Trophoblast cell (in vitro differentiated cells and primary cell): ENCODE data around the gene RBFOX1.

Source experiments
- DNase-seq, 2 donors: peaks; one replicate each; pipeline ENCODE4 v3.0.0-alpha.2; 2016
- H2AFZ ChIP-seq: 2 replicates; pipeline ENCODE4 v1.6.1; 2013; ENCODE audit warnings: low read length, moderate library complexity, mild to moderate bottlenecking; ENCODE audit not compliant: insufficient read depth, poor library complexity
- H2AK5ac ChIP-seq: 2 replicates; pipeline ENCODE4 v1.6.1; 2013; ENCODE audit warnings: mild to moderate bottlenecking, low read length
- H2BK120ac ChIP-seq: 2 replicates; pipeline ENCODE4 v1.6.1; 2013; ENCODE audit warnings: low read length, mild to moderate bottlenecking, moderate library complexity; ENCODE audit not compliant: insufficient read depth, poor library complexity
- H2BK12ac ChIP-seq: 2 replicates; pipeline ENCODE4 v1.6.1; 2013; ENCODE audit warnings: mild to moderate bottlenecking, low read length, moderate library complexity
- H2BK5ac ChIP-seq: 2 replicates; pipeline ENCODE4 v1.6.1; 2013; ENCODE audit warnings: low read length, low read depth, moderate library complexity, mild to moderate bottlenecking; ENCODE audit not compliant: poor library complexity
- H3K14ac ChIP-seq: 2 replicates; pipeline ENCODE4 v1.6.1; 2013; ENCODE audit warnings: mild to moderate bottlenecking, low read length
- H3K18ac ChIP-seq: 2 replicates; pipeline ENCODE4 v1.6.1; 2013; ENCODE audit warnings: mild to moderate bottlenecking, low read length
- H3K23ac ChIP-seq: 2 replicates; pipeline ENCODE4 v1.6.1; 2013; ENCODE audit warnings: low read length
- H3K27ac ChIP-seq: 2 replicates; pipeline ENCODE4 v1.5.1; 2013; ENCODE audit warnings: low read depth, mild to moderate bottlenecking, inconsistent platforms, low read length, moderate library complexity
- H3K27me3 ChIP-seq: 2 replicates; pipeline ENCODE4 v1.6.1; 2013; ENCODE audit warnings: inconsistent platforms, mild to moderate bottlenecking, low read length, moderate library complexity; ENCODE audit not compliant: insufficient read depth
- H3K36me3 ChIP-seq, 2 experiments: 1 replicate in 1 of 2; 2 replicates in 1 of 2; pipeline ENCODE4 v1.6.1; 2013; ENCODE audit warnings: low read length in 2 of 2, mild to moderate bottlenecking in 2 of 2, moderate library complexity in 1 of 2; ENCODE audit not compliant: insufficient read depth in 2 of 2, control insufficient read depth in 1 of 2
- H3K4ac ChIP-seq: 2 replicates; pipeline ENCODE4 v1.6.1; 2013; ENCODE audit warnings: low read depth, mild to moderate bottlenecking, low read length, moderate library complexity
- H3K4me1 ChIP-seq, 2 experiments: 1 replicate in 1 of 2; 2 replicates in 1 of 2; pipeline ENCODE4 v1.6.1; 2013; ENCODE audit warnings: low read length in 2 of 2, mild to moderate bottlenecking in 2 of 2, moderate library complexity in 1 of 2; ENCODE audit not compliant: insufficient read depth in 2 of 2, control insufficient read depth in 1 of 2
- H3K4me2 ChIP-seq: 2 replicates; pipeline ENCODE4 v1.6.1; 2013; ENCODE audit warnings: inconsistent platforms, mild to moderate bottlenecking, low read length, moderate library complexity
- H3K4me3 ChIP-seq: 2 replicates; pipeline ENCODE4 v1.5.1; 2013; ENCODE audit warnings: mild to moderate bottlenecking, low read depth, low read length, inconsistent platforms
- H3K79me1 ChIP-seq: one replicate; pipeline ENCODE4 v1.6.1; 2013; ENCODE audit warnings: low read length
- H3K79me2 ChIP-seq: 2 replicates; pipeline ENCODE4 v1.6.1; 2013; ENCODE audit warnings: low read length, mild to moderate bottlenecking; ENCODE audit not compliant: control insufficient read depth, insufficient read depth, poor library complexity
- H3K9ac ChIP-seq: 2 replicates; pipeline ENCODE4 v1.6.1; 2013; ENCODE audit warnings: mild to moderate bottlenecking, low read length
- H3K9me3 ChIP-seq: 2 replicates; pipeline ENCODE4 v1.6.1; 2013; ENCODE audit warnings: low read depth, mild to moderate bottlenecking, control low read depth, inconsistent platforms, low read length; ENCODE audit not compliant: insufficient read depth
- H4K12ac ChIP-seq: 2 replicates; pipeline ENCODE4 v1.6.1; 2013; ENCODE audit warnings: low read depth, mild to moderate bottlenecking, low read length, moderate library complexity
- H4K8ac ChIP-seq: 2 replicates; pipeline ENCODE4 v1.6.1; 2013; ENCODE audit warnings: low read depth, mild to moderate bottlenecking, low read length, moderate library complexity
- H4K91ac ChIP-seq: one replicate; pipeline ENCODE4 v1.6.1; 2013; ENCODE audit warnings: low read depth, mild to moderate bottlenecking, low read length, moderate library complexity
- WGBS: extraction: QIAGEN DNeasy Blood & Tissue Kit; methylation state at CpG from one replicate; pipeline ENCODE4 v1.1.7; 2013; ENCODE audit warnings: missing lambda C conversion rate; ENCODE audit not compliant: insufficient read length, insufficient coverage; ENCODE audit errors: extremely low coverage; 5-methylcytosine and 5-hydroxymethylcytosine counted together

The RBFOX1 gene

DNA sequence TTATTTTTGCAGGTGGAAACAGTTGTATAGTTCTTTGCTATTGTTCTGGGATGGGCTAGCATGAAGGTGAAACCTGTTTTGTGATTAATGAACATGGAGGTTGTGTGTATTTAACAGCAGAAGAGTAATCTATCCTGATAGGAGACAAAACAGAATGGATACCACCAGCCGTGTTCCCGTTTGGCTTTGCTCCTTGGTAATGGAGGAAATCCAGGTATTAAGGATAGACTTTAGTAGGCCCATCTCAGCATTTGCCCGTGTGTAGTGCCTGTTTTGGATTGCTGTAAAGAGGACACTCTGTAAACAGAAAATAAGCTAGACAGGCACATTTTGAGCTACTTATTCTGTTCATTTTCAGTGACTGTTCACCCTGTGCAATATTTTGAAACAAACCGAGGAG lies 215.1 kb downstream of the RBFOX1 start:
- no peak overlapping the region for H3K9ac ChIP-seq
- WGBS, result no CpG with 5 or more reads among the region's 4 CpGs
- no peak overlapping the region for H3K4me2 ChIP-seq

DNA sequence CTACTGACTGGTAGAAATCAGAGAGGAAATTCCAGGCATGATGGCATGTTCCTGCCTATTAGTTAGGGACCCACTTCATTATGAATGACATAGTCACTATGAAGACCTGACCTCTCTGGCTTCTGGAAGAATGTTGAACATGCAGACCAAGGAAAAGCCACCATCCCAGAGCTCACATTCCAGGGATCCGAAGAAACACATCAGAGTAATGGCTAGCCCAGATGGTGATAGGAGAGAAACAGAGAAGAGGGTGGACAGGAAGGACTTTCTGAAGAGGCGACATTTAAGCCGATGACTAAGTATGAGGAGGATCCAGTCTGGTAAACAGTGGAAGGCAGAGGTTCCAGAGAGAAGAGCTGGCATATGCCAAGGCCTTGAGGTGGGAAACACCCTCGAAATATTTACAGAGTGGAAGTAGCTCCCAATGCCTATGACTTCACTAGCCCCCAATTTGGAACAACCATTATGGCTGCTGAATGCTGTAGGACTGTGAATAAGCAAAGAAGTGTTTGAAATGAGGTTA lies 216.2 kb downstream of the RBFOX1 start:
- no peak overlapping the region for H3K27ac ChIP-seq
- no peak overlapping the region for H2BK120ac ChIP-seq
- no peaks in the 10 kb centered on the region for H3K27me3 ChIP-seq
- H3K4me2 ChIP-seq, result no peak overlapping the region
- H4K91ac ChIP-seq, result no peak overlapping the region
- no peak overlapping the region for H2AK5ac ChIP-seq
- no peak overlapping the region for H4K8ac ChIP-seq
- no peak overlapping the region for H3K4me3 ChIP-seq
- H3K23ac ChIP-seq, result no peak overlapping the region
- H3K18ac ChIP-seq, result no peak overlapping the region
- H2BK5ac ChIP-seq, result no peak overlapping the region
- H2BK12ac ChIP-seq, result no peak overlapping the region
- no peak overlapping the region for H2AFZ ChIP-seq
- WGBS, result no CpG with 5 or more reads among the region's 4 CpGs
- no peak for DNase-seq
- no peak overlapping the region for H3K4ac ChIP-seq
- no peak overlapping the region for H3K14ac ChIP-seq
- no peaks in the 10 kb centered on the region for H3K79me1 ChIP-seq
- H3K4me1 ChIP-seq, result no peaks in the 10 kb centered on the region
- H3K36me3 ChIP-seq, result no peaks in the 10 kb centered on the region
- no peaks in the 10 kb centered on the region for H3K79me2 ChIP-seq
- no peak overlapping the region for H3K9ac ChIP-seq
- no peak overlapping the region for H4K12ac ChIP-seq
- no peaks in the 10 kb centered on the region for H3K9me3 ChIP-seq

More for the DNA sequence above, 215.1 kb downstream of the RBFOX1 start:
- no peak overlapping the region for H3K23ac ChIP-seq
- H3K4me3 ChIP-seq, result no peak overlapping the region
- no peak overlapping the region for H3K18ac ChIP-seq
- no peak overlapping the region for H3K14ac ChIP-seq
- H4K91ac ChIP-seq, result no peak overlapping the region
- H2BK12ac ChIP-seq, result no peak overlapping the region
- no peak overlapping the region for H2BK120ac ChIP-seq
- H3K79me2 ChIP-seq, result no peaks in the 10 kb centered on the region
- no peaks in the 10 kb centered on the region for H3K9me3 ChIP-seq
- H3K27ac ChIP-seq, result no peak overlapping the region
- H3K4me1 ChIP-seq, result no peaks in the 10 kb centered on the region
- no peak overlapping the region for H2AK5ac ChIP-seq
- no peak overlapping the region for H4K12ac ChIP-seq
- no peak for DNase-seq
- H3K4ac ChIP-seq, result no peak overlapping the region
- H4K8ac ChIP-seq, result no peak overlapping the region
- H3K36me3 ChIP-seq, result no peaks in the 10 kb centered on the region
- no peaks in the 10 kb centered on the region for H3K79me1 ChIP-seq
- H3K27me3 ChIP-seq, result no peaks in the 10 kb centered on the region
- no peak overlapping the region for H2BK5ac ChIP-seq
- no peak overlapping the region for H2AFZ ChIP-seq

GRCh38 chr16:7550096-7550495 lies 217.5 kb downstream of the RBFOX1 start:
- Histone ChIP-seq H3K4me2 (no peak overlapping the region), H3K27ac (no peak overlapping the region), H2BK12ac (no peak overlapping the region), H3K9me3 (no peaks in the 10 kb centered on the region), H4K8ac (no peak overlapping the region), H2BK120ac (no peak overlapping the region), H3K14ac (no peak overlapping the region), H3K79me1 (no peaks in the 10 kb centered on the region), H3K4me3 (no peak overlapping the region), H3K9ac (no peak overlapping the region), H3K4me1 (no peaks in the 10 kb centered on the region), H3K18ac (no peak overlapping the region), H4K12ac (no peak overlapping the region), H3K36me3 (no peaks in the 10 kb centered on the region), H2BK5ac (no peak overlapping the region), H3K4ac (no peak overlapping the region), H3K27me3 (no peaks in the 10 kb centered on the region), H2AK5ac (no peak overlapping the region), H2AFZ (no peak overlapping the region), H3K79me2 (no peaks in the 10 kb centered on the region), H4K91ac (no peak overlapping the region), H3K23ac (no peak overlapping the region)
- no peak for DNase-seq
- WGBS, result no CpG with 5 or more reads among the region's 7 CpGs

- Histone ChIP-seq H3K9me3 (no peaks in the 10 kb centered on the region), H3K79me1 (no peaks in the 10 kb centered on the region), H3K79me2 (no peaks in the 10 kb centered on the region), H4K8ac (no peak overlapping the region), H3K4ac (no peak overlapping the region), H3K27me3 (no peaks in the 10 kb centered on the region), H3K23ac (no peak overlapping the region), H4K12ac (no peak overlapping the region), H3K27ac (no peak overlapping the region), H2BK5ac (no peak overlapping the region), H2AK5ac (no peak overlapping the region), H3K9ac (no peak overlapping the region), H3K4me2 (no peak overlapping the region), H2BK12ac (no peak overlapping the region), H3K4me3 (no peak overlapping the region), H3K18ac (no peak overlapping the region), H3K14ac (no peak overlapping the region), H3K4me1 (no peaks in the 10 kb centered on the region), H2BK120ac (no peak overlapping the region), H4K91ac (no peak overlapping the region), H3K36me3 (no peaks in the 10 kb centered on the region), H2AFZ (no peak overlapping the region)
- DNase-seq, result no peak
- WGBS, result no CpG with 5 or more reads among the region's 7 CpGs
These were observed 222.8 kb downstream of the RBFOX1 start for GRCh38 chr16:7555459-7555858.
